ENCODE measurements around the gene SCIN. TPM values are rescaled to one million over a fixed set of nuclear protein-coding genes. Genes with fewer than 3 reads are reported as not detected.

SCIN gene
- total RNA-seq, 1 experiment from 2014 or later: 5.6 TPM

- ATAC-seq: no peak
- CTCF ChIA-PET: no interaction called here
- no peaks in the 10 kb centered on the region for H3K9me3 ChIP-seq (ENCODE audit: control insufficient read depth, insufficient read depth, low read depth, low read length)
- POLR2A ChIA-PET: no interaction called here
- no TSS peak for BruUV-seq (replicated peaks)
- H3K27ac ChIP-seq (ENCODE audit: low read length): no peak overlapping the region
- no peaks in the 10 kb centered on the region for H3K36me3 ChIP-seq (ENCODE audit: control insufficient read depth, insufficient read depth, low read length)
- H3K4me3 ChIP-seq (ENCODE audit: low read depth in 2 of 2, low read length in 2 of 2): no peak overlapping the region
- DNase-seq (ENCODE audit: low read depth, low spot score): no peak
- no peaks in the 10 kb centered on the region; the same call in 1 of the 2 replicates for H3K27me3 ChIP-seq (ENCODE audit: control insufficient read depth, insufficient read depth, low read length)
- in situ Hi-C loops (cut with HindIII; ENCODE audit: low pct_unique_long_range_greater_than_20kb, low sequenced_read_pairs) (no loop called here), intact Hi-C loops (cut with micrococcal nuclease; ENCODE audit: unreplicated experiment) (no loop called here)
- no peaks in the 10 kb centered on the region for H3K4me1 ChIP-seq (ENCODE audit: control insufficient read depth, insufficient read depth, low read length)
- TF ChIP-seq, protein P1, sequence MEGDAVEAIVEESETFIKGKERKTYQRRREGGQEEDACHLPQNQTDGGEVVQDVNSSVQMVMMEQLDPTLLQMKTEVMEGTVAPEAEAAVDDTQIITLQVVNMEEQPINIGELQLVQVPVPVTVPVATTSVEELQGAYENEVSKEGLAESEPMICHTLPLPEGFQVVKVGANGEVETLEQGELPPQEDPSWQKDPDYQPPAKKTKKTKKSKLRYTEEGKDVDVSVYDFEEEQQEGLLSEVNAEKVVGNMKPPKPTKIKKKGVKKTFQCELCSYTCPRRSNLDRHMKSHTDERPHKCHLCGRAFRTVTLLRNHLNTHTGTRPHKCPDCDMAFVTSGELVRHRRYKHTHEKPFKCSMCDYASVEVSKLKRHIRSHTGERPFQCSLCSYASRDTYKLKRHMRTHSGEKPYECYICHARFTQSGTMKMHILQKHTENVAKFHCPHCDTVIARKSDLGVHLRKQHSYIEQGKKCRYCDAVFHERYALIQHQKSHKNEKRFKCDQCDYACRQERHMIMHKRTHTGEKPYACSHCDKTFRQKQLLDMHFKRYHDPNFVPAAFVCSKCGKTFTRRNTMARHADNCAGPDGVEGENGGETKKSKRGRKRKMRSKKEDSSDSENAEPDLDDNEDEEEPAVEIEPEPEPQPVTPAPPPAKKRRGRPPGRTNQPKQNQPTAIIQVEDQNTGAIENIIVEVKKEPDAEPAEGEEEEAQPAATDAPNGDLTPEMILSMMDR (IDR thresholded peaks at IDR 0.05): no peak
- TF ChIP-seq REST (IDR thresholded peaks at IDR 0.05; ENCODE audit: insufficient read depth in 1 of 2, low read depth in 2 of 2, low read length in 1 of 2) (no peak), TCF7L2 (IDR thresholded peaks at IDR 0.05; ENCODE audit: low read depth, low read length) (no peak), POLR2AphosphoS5 (IDR thresholded peaks at IDR 0.05; ENCODE audit: low read depth, low read length) (no peak), SIN3A (IDR thresholded peaks at IDR 0.05; ENCODE audit: borderline replicate concordance, insufficient read depth, low read depth, low read length) (no peak)
Observed at GRCh38 chr7:12581897-12582296, 11.4 kb downstream of the SCIN start.

DNA sequence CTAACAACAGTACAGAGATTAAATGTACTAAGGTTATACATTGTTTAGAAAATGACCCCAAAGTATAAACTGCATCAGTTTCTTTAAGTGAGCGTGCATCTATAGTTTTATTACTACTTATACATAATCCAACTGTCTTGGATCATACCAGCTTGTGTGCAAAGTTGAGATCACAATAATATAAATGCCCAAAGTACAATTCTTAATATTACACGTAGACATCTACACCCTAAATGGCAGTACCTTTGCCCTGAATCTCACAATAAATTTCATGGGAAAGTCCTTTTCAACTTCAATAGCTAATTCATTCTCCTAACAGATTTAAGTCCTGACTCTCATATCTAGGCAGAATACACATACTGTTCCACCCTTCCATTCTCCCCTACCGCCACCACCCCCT is 11.8 kb downstream of the SCIN start:
- POLR2A ChIA-PET: no interaction called here
- Histone ChIP-seq H3K4me3 (ENCODE audit: low read depth in 2 of 2, low read length in 2 of 2) (no peak overlapping the region), H3K4me1 (ENCODE audit: control insufficient read depth, insufficient read depth, low read length) (no peaks in the 10 kb centered on the region), H3K27ac (ENCODE audit: low read length) (no peak overlapping the region), H3K9me3 (ENCODE audit: control insufficient read depth, insufficient read depth, low read depth, low read length) (no peaks in the 10 kb centered on the region), H3K36me3 (ENCODE audit: control insufficient read depth, insufficient read depth, low read length) (no peaks in the 10 kb centered on the region), H3K27me3 (ENCODE audit: control insufficient read depth, insufficient read depth, low read length) (no peaks in the 10 kb centered on the region)
- CTCF ChIA-PET: no interaction called here
- in situ Hi-C loops (cut with HindIII; ENCODE audit: low pct_unique_long_range_greater_than_20kb, low sequenced_read_pairs) (no loop called here), intact Hi-C loops (cut with micrococcal nuclease; ENCODE audit: unreplicated experiment) (no loop called here)
- no peak for TF ChIP-seq POLR2AphosphoS5 (IDR thresholded peaks at IDR 0.05; ENCODE audit: low read depth, low read length)
- TF ChIP-seq REST (IDR thresholded peaks at IDR 0.05; ENCODE audit: insufficient read depth in 1 of 2, low read depth in 2 of 2, low read length in 1 of 2): no peak
- no peak for TF ChIP-seq SIN3A (IDR thresholded peaks at IDR 0.05; ENCODE audit: borderline replicate concordance, insufficient read depth, low read depth, low read length)
- no peak for TF ChIP-seq TCF7L2 (IDR thresholded peaks at IDR 0.05; ENCODE audit: low read depth, low read length)
- no peak for DNase-seq (ENCODE audit: low read depth, low spot score)
- no peak for ATAC-seq
- BruUV-seq (replicated peaks): no TSS peak

Data from Panc1 (cell line).